ENCODE results near the gene B4GALT5.

Gene B4GALT5

DNA sequence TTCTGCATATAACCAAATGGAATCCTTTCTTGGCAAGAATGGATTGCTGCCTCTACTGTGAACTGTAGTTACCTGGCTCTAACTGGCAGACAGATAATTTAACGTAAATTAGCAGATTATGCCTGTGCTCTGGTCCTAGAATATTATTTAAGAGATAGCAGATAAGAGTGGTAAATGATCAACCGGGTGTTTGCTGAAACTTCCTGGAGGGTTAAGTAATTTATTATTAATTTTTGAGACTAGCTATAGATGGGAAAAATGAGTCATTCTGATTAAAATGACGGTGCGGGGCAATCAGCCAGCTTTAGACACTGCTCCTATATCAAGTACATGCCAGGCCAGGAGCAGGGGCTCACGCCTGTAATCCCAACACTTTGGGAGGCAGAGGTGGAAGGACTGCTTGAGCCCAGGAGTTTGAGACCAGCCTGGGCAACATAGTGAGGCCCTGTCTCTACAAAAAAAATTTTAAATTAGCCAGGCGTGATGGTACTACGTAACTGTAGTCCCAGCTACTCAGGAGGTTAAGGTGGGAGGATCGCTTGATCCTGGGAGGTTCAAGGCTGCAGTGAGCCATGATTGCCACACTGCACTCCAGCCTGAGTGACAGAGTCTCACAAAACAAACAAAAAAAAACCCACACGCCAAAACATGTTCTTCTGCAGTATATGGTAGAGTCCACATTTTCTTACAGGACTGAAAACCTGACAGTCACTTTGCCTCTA, 22.6 kb downstream of the B4GALT5 start:
- peak overlapping the region; percentile 70 for H3K27ac ChIP-seq
- TF ChIP-seq, protein P1, sequence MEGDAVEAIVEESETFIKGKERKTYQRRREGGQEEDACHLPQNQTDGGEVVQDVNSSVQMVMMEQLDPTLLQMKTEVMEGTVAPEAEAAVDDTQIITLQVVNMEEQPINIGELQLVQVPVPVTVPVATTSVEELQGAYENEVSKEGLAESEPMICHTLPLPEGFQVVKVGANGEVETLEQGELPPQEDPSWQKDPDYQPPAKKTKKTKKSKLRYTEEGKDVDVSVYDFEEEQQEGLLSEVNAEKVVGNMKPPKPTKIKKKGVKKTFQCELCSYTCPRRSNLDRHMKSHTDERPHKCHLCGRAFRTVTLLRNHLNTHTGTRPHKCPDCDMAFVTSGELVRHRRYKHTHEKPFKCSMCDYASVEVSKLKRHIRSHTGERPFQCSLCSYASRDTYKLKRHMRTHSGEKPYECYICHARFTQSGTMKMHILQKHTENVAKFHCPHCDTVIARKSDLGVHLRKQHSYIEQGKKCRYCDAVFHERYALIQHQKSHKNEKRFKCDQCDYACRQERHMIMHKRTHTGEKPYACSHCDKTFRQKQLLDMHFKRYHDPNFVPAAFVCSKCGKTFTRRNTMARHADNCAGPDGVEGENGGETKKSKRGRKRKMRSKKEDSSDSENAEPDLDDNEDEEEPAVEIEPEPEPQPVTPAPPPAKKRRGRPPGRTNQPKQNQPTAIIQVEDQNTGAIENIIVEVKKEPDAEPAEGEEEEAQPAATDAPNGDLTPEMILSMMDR (conservative IDR thresholded peaks at IDR 0.05) = no peak

DNA sequence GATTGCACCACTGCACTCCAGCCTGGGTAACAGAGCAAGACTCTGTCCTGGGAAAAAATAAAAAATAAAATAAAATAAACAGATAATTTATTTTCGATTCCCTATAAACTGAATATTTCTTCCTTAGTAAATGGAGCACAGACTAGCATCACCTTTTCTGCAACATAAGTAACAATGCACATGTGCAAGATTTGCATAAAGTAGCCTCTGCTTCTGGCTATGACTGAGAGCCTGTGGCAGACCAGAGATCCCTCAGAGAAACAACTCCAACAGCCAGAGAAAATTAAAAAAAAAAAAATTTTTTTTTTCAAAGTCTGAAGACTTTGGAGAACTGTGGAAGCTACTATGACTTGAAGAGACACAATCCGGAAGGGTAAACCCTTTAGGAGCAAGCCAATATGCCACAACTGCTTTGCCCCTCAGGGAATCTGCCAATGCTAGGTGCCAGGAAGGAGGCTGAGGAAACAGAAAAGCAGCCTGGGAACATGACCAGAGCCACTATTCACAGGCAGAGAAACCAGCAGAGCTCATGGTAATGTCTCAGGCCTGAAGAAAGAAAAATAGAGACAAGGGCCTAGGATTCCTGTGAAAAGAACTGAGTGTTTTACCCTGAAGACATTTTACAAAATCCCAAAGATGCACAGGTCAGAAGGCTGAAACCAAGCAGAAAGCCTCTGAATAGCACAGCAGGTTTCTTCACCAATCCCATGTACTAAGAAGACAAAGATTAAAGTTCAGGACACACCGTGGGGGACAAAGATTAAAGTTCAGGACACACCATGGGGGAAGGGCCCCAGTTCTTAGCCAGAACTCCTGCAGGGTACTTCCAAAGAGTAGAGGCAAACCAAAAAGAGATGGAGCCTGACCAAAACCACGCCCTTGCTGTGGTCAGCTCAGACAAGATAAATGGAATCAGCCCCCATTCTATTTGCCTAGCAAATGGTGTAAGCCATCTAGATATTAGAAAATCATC, 25.8 kb downstream of the B4GALT5 start:
- no peak overlapping the region for H3K27ac ChIP-seq
- TF ChIP-seq, protein P1 (conservative IDR thresholded peaks at IDR 0.05) = no peak

DNA sequence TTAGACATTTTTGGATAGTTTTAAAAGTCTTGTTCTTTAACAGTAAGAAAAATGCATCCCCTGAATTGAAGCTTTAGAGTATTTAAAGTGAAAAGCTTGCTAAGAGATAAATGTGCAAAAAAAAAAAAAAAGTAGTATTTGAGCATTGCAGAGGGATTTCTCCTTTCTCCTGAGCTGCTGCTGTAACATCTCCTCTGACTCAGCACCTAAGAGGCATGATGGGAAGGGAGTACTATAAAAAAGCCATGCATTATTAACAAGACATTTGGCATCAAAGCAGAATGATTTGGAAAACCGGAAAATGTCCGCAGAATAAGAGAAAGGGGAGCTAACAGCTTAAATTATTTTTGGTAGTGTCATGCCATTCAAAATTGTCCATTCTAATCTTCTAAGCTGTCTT, 27.9 kb downstream of the B4GALT5 start:
- H3K27ac ChIP-seq = no peak overlapping the region
- TF ChIP-seq, protein P1 (conservative IDR thresholded peaks at IDR 0.05) = no peak

DNA sequence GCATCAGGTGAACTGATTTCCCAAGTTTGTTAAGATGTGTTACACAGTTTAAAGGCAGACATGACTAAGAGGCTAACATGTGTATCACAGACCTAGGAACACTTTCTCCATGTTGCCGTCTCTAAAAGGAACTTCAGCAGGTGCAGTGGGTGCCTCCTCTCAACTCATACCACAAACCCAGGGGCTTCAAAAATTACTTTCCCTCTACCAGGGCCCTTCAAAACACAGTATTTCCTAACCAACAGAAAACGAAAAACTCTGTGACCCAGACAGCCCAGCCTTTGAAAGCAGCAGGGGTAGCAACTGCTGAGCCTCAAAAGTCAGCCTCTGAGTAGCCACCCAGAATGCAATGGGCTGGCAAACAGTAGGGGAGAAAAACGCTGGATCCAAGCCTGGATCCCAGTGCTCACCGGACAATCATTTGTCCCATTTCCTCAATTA, 28.5 kb downstream of the B4GALT5 start:
- TF ChIP-seq, protein P1 (conservative IDR thresholded peaks at IDR 0.05) = no peak
- no peak overlapping the region for H3K27ac ChIP-seq

DNA sequence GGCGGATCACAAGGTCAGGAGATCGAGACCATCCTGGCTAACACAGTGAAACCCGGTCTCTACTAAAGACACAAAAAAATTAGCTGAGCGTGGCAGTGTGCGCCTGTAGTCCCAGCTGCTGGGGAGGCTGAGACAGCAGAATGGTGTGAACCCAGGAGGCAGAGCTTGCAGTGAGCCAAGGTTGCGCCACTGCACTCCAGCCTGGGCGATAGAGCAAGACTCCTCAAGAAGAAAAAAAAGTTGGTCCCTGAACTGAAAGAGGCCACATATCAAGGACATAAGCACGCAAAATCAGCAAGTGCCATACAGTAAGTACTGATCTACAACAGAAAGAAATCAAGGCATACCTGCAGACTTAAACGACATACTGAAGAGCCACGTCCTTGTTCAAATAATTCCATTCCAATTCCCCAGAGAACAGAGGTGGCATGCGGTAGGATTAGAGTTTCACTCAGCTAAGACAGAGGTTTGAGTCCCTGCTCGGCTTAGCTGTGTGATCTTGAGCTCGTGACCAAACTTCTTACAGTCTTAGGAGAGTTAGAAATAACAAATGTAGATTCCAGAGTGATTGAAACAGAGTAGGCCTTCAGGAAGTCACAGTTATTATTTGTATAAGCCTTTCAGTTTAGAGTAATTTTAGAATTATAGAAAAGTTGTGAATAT, 29.2 kb downstream of the B4GALT5 start:
- no peak overlapping the region for H3K27ac ChIP-seq
- TF ChIP-seq, protein P1 (conservative IDR thresholded peaks at IDR 0.05) = no peak

DNA sequence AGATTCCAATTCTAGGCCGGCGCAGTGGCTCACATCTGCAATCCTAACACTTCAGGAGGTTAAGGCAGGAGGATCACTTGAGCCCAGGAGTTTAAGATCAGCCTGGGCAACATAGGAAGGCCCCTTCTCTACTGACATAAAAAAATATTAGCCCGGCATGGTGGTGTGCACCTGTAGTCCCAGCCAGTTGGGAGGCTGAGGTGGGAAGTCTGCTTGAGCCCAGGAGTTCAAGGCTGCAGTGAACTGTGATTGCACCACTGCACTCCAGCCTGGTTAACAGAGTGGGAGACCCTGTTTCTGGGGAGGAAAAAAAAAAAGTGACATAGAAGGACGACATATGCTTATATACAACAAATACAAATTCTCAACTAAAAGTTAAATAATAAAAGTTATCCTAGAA, 30.9 kb downstream of the B4GALT5 start:
- TF ChIP-seq, protein P1 (conservative IDR thresholded peaks at IDR 0.05) = no peak
- no peak overlapping the region for H3K27ac ChIP-seq

DNA sequence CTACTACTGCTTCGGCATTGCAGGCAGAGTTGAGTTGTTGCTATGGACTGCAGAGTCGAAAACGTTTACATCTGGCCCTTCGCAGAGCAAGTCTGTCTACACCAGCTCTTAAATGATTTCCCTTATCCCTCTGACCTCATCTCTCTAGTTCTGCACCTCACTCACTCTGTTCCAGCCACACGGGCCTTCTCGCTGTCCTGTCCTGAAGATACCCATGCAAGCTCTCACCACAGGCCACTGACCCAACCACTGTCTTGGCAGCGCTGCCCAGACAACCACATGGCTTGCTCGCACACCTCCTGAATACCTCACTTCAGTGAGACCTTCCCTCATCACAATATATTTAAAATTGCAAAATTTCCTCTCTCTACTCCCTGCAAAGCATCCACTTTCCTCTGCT, 31.4 kb downstream of the B4GALT5 start:
- TF ChIP-seq, protein P1 (conservative IDR thresholded peaks at IDR 0.05) = no peak
- no peak overlapping the region for H3K27ac ChIP-seq

Data from VCaP (cell line).